DND-41 (cell line): ENCODE measurements around the gene TMEM169.

Experiments
- ATAC-seq: fragments of 200-7000 bp; cut with Tn5 transposase; 3 replicates; pipeline ENCODE4 v1.9.1; 2021; ENCODE audit warnings: low read depth; ENCODE audit not compliant: insufficient read depth
- DNase-seq: peaks from one replicate; pipeline ENCODE4 v3.0.0-alpha.2; 2020
- H2AFZ ChIP-seq: 2 replicates; pipeline ENCODE4 v1.6.0; 2012; ENCODE audit warnings: low read depth, low read length
- H3K27ac ChIP-seq: 2 replicates; pipeline ENCODE4 v1.5.1; 2012; ENCODE audit warnings: low read length, inconsistent platforms
- H3K27me3 ChIP-seq: fragments of 200-600 bp; sonication (generic); 2 replicates; pipeline ENCODE4 v1.6.0; 2012; ENCODE audit warnings: low read length, mild to moderate bottlenecking, inconsistent platforms; ENCODE audit not compliant: insufficient read depth, poor library complexity
- H3K36me3 ChIP-seq: 2 replicates; pipeline ENCODE4 v1.5.1; 2012; ENCODE audit warnings: low read length, inconsistent platforms; ENCODE audit not compliant: insufficient read depth
- H3K4me1 ChIP-seq: 2 replicates; pipeline ENCODE4 v1.5.1; 2012; ENCODE audit warnings: mild to moderate bottlenecking, low read length; ENCODE audit not compliant: insufficient read depth
- H3K4me2 ChIP-seq: 2 replicates; pipeline ENCODE4 v1.6.0; 2012; ENCODE audit warnings: mild to moderate bottlenecking, moderate library complexity, low read length, inconsistent platforms; ENCODE audit not compliant: insufficient read depth
- H3K4me3 ChIP-seq, 2 experiments: fragments of 200-600 bp in 1 of 2; shearing (Covaris generic) in 1 of 2; 2 replicates each; pipeline ENCODE4 v1.5.1; 2012 to 2016; ENCODE audit warnings: inconsistent platforms in 2 of 2, low read length in 2 of 2, mild to moderate bottlenecking in 2 of 2, low read depth in 1 of 2, moderate library complexity in 1 of 2
- H3K79me2 ChIP-seq: 2 replicates; pipeline ENCODE4 v1.6.0; 2012; ENCODE audit warnings: low read length, inconsistent platforms; ENCODE audit not compliant: insufficient read depth
- H3K9ac ChIP-seq: 2 replicates; pipeline ENCODE4 v1.6.0; 2012; ENCODE audit warnings: low read depth, mild to moderate bottlenecking, inconsistent platforms, low read length, moderate library complexity
- H3K9me3 ChIP-seq: 2 replicates; pipeline ENCODE4 v1.5.1; 2012; ENCODE audit warnings: low read length, moderate library complexity, mild to moderate bottlenecking, inconsistent platforms; ENCODE audit not compliant: insufficient read depth, severe bottlenecking
- H4K20me1 ChIP-seq: 2 replicates; pipeline ENCODE4 v1.6.0; 2012; ENCODE audit warnings: low read length; ENCODE audit not compliant: insufficient read depth
- EZH2 ChIP-seq: IDR thresholded peaks from 3 replicates; pipeline ENCODE4 v1.6.1; 2012; ENCODE audit warnings: borderline replicate concordance, low read depth, mild to moderate bottlenecking, moderate library complexity, low read length, inconsistent platforms; ENCODE audit not compliant: severe bottlenecking
- TF ChIP-seq, protein P1 (sequence below): IDR thresholded peaks from 2 replicates; pipeline ENCODE4 v1.5.1; 2012; ENCODE audit warnings: borderline replicate concordance, low read length, moderate library complexity, mild to moderate bottlenecking; ENCODE audit not compliant: poor library complexity, severe bottlenecking; ENCODE audit errors: extremely low read depth

TMEM169 gene

DNA sequence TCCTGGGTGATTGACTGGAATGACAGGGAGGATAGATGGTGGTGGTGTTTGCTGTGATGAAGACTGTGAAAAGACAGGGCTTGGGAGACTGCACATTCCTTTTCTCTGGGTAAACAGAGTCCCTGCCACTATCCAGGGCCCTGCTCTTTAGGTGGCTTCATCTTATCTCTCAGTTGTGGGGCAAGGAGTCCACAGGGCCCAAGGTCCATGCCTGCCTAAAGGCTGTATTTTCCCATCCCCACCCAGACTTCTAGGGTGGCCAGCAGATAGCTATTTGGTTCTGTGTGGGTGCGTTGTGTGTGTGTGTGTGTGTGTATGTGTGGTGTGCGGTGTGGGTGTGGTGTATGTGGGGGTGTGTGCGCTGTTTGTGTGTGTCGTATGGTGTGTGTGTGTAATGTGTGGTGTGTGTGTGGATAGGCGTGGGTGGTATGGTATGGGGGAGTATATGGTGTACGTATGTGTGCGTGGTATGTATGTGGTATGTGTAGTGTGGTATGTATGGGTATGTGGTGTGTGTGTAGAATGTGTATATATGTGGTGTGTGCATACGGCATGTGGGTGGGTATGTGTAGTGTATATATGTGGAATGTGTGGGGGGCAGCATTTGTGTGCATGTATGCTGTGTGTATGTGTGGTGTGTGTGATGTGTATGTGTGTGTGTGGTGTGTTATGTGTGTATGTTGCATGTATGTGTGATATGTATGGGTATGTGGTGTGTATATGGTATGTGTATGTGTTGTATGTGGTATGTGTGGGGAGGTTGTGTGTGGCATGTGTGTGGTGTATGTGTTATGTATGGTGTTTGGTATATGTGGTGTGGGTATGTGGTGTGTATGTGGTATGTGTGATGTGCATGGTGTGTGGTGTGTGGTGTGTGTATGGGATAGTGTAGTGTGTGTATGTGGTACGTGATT lies 17.0 kb downstream of the TMEM169 start:
- no peak for ATAC-seq
- H3K36me3 ChIP-seq, result no peaks in the 10 kb centered on the region
- no peak for DNase-seq
- H3K4me1 ChIP-seq, result no peaks in the 10 kb centered on the region
- no peak overlapping the region for H3K4me2 ChIP-seq
- H3K9me3 ChIP-seq, result no peaks in the 10 kb centered on the region
- H4K20me1 ChIP-seq, result no peaks in the 10 kb centered on the region
- H3K27ac ChIP-seq, result no peak overlapping the region
- no peaks in the 10 kb centered on the region for H3K79me2 ChIP-seq
- H3K9ac ChIP-seq, result no peak overlapping the region
- no peak overlapping the region for H2AFZ ChIP-seq
- TF ChIP-seq, protein P1, sequence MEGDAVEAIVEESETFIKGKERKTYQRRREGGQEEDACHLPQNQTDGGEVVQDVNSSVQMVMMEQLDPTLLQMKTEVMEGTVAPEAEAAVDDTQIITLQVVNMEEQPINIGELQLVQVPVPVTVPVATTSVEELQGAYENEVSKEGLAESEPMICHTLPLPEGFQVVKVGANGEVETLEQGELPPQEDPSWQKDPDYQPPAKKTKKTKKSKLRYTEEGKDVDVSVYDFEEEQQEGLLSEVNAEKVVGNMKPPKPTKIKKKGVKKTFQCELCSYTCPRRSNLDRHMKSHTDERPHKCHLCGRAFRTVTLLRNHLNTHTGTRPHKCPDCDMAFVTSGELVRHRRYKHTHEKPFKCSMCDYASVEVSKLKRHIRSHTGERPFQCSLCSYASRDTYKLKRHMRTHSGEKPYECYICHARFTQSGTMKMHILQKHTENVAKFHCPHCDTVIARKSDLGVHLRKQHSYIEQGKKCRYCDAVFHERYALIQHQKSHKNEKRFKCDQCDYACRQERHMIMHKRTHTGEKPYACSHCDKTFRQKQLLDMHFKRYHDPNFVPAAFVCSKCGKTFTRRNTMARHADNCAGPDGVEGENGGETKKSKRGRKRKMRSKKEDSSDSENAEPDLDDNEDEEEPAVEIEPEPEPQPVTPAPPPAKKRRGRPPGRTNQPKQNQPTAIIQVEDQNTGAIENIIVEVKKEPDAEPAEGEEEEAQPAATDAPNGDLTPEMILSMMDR, result no peak
- TF ChIP-seq EZH2, result no peak
- H3K27me3 ChIP-seq, result peaks cover 3% of the 10 kb centered on the region
- no peak overlapping the region for H3K4me3 ChIP-seq

DNA sequence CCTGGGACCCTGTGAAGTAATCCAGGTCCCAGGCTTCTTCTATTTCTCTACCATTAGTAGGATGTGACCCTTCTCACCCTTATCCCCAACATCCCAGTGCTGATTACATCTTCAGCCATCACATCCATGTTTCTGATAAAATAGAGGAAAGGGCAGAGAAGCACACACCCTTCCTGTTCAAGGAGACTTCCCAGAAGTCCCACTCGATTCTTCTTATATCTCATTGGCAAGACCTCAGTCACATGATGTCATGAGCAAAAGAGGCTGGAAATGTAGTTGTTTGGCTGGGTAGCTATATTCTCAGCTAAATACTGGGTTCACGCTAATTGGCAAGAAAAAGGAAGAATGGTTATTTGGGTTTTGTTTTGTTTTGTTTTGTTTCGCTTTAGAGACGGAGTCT lies 19.4 kb downstream of the TMEM169 start:
- H3K4me1 ChIP-seq, result no peaks in the 10 kb centered on the region
- ATAC-seq, result no peak
- TF ChIP-seq, protein P1, result no peak
- no peak for TF ChIP-seq EZH2
- H3K9ac ChIP-seq, result no peak overlapping the region
- H3K4me3 ChIP-seq, result no peak overlapping the region
- DNase-seq, result no peak
- H2AFZ ChIP-seq, result no peak overlapping the region
- H3K27me3 ChIP-seq, result no peaks in the 10 kb centered on the region
- no peaks in the 10 kb centered on the region for H3K9me3 ChIP-seq
- H4K20me1 ChIP-seq, result no peaks in the 10 kb centered on the region
- no peaks in the 10 kb centered on the region for H3K36me3 ChIP-seq
- no peak overlapping the region for H3K27ac ChIP-seq
- H3K79me2 ChIP-seq, result no peaks in the 10 kb centered on the region
- H3K4me2 ChIP-seq, result no peak overlapping the region

DNA sequence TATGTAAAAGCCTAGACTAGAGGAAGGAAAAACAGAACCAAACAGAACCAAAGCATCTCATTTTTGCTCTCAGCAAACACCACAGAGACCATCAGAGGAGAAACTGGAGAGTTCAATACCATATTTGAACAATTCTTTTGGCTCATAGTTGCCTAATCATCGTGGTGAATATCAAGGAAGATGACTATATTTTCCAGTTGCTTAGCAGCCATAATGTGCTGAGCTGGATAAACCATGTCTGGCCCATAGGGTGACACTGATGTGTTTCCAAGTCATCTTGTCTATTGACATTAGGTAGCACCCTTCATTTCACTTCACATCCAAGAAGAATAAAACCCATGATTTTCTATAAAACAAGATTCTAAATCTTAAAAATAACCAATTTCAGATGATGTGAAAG lies 21.5 kb downstream of the TMEM169 start:
- Histone ChIP-seq H3K36me3 (no peaks in the 10 kb centered on the region), H3K9me3 (no peaks in the 10 kb centered on the region), H2AFZ (no peak overlapping the region), H3K9ac (no peak overlapping the region), H3K27ac (no peak overlapping the region), H3K79me2 (no peaks in the 10 kb centered on the region), H3K4me2 (no peak overlapping the region), H3K4me1 (peaks cover 2% of the 10 kb centered on the region), H4K20me1 (no peaks in the 10 kb centered on the region), H3K27me3 (no peaks in the 10 kb centered on the region), H3K4me3 (no peak overlapping the region)
- TF ChIP-seq EZH2, result no peak
- TF ChIP-seq, protein P1, result no peak
- ATAC-seq (no peak), DNase-seq (no peak)
